GM12801 (cell line): Measurements from ENCODE around the gene TMEM184A.

ENCODE experiments used
- CTCF ChIP-seq: IDR thresholded peaks from one replicate; pipeline ENCODE4 v1.5.1; 2011; ENCODE audit warnings: control low read depth; ENCODE audit not compliant: insufficient read length; ENCODE audit errors: extremely low read depth

The TMEM184A gene

GRCh38 chr7:1538544-1539180 lies 17.3 kb downstream of the TMEM184A start:
- no peak for TF ChIP-seq CTCF

- no peak for TF ChIP-seq CTCF
These were observed 18.2 kb downstream of the TMEM184A start for GRCh38 chr7:1537535-1538412.

GRCh38 chr7:1536743-1537534 lies 19.1 kb downstream of the TMEM184A start:
- no peak for TF ChIP-seq CTCF

DNA sequence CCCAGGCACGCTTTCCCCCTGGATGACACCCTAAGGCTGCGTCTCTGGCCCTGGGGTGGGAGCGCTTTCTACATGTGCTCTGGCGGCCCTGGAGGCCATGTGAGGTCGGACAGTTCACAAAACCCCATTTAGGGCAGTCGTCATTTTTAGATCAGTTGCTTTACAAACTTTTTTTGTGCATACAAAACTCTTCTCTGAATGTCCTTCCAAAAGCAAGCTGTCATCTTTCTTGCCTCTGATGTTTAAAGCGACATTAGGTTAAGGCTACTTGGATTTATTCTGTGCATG lies 19.6 kb downstream of the TMEM184A start:
- TF ChIP-seq CTCF, result no peak

GRCh38 chr7:1535701-1536454 lies 20.1 kb downstream of the TMEM184A start:
- TF ChIP-seq CTCF, result no peak

GRCh38 chr7:1535100-1535458 lies 20.9 kb downstream of the TMEM184A start:
- no peak for TF ChIP-seq CTCF
